ENCODE results near the gene ARHGEF1. TPM values are rescaled to one million over a fixed set of nuclear protein-coding genes. Genes with fewer than 3 reads are reported as not detected.

ARHGEF1 gene
- total and polyA plus RNA-seq, 2 donors (not counting 1 experiment from before 2014, with no cell fraction given), result 21.6 to 23.9 TPM

DNA sequence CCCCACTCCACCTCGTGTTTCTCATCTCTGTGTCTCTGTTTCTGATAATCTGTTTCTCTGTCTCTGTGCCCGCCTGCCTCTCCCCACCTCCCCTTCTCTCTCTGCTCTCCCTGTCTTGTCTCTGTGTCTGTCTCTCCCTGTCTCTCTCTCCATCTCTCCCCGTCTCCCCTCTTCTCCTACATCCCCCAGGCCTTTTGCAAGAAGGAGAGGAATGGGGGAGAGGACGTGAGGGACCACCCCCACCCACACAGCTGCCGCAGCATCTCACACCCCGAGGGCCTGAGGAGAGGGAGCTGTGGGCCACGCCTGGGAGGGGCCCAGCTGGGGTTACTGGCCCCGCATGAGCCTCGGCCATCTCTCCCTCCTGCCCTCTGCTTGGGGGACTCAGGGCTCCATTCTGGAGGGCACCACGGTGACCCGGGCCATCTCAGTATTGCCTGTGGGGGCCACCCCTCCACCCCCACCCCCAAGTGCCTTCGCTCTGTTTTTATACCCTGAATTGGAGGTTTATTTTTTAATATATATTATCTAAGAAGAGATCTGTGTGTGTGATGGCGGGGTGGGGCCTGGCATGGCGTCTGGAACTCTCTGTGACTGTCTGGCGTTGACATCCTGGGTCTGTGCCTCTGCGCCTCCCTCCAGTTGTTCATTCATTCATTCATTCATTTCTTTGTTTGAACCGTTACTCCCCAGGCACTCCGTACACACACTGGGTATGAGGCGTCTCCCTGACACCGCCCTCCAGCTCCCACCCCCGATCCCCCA lies 24.1 kb downstream of the ARHGEF1 start:
- H3K36me3 ChIP-seq (ENCODE audit: control insufficient read depth, insufficient read depth, low read length), result peaks cover 21% of the 10 kb centered on the region
- peaks cover 14% of the 10 kb centered on the region for H3K27me3 ChIP-seq (ENCODE audit: control insufficient read depth, insufficient read depth, low read length)
- DNase-seq (ENCODE audit: low read depth in 2 of 2), result no peak
- H4K20me1 ChIP-seq (ENCODE audit: control insufficient read depth, extremely low read depth, insufficient read depth, low read length), result no peaks in the 10 kb centered on the region
- H3K27ac ChIP-seq (ENCODE audit: insufficient read depth, low read length), result no peak overlapping the region
- no peak overlapping the region for H3K4me2 ChIP-seq (ENCODE audit: extremely low read depth, insufficient read depth, low read length)
- no peak overlapping the region for H3K9ac ChIP-seq (ENCODE audit: insufficient read depth, low read length)
- no peaks in the 10 kb centered on the region for H3K9me3 ChIP-seq (ENCODE audit: control insufficient read depth, insufficient read depth, low read depth, low read length)
- no peak overlapping the region for H3K4me3 ChIP-seq (replicated peaks in 1 of 4; ENCODE audit: control extremely low read depth in 1 of 4, insufficient read depth in 1 of 4, low read depth in 3 of 4, low read length in 4 of 4)
- H3K4me1 ChIP-seq (ENCODE audit: control insufficient read depth, extremely low read depth, insufficient read depth, low read length), result peaks cover 2% of the 10 kb centered on the region
- no peak for TF ChIP-seq EZH2 (IDR thresholded peaks at IDR 0.05; ENCODE audit: low read length, missing control alignments)
- TF ChIP-seq, protein P1, sequence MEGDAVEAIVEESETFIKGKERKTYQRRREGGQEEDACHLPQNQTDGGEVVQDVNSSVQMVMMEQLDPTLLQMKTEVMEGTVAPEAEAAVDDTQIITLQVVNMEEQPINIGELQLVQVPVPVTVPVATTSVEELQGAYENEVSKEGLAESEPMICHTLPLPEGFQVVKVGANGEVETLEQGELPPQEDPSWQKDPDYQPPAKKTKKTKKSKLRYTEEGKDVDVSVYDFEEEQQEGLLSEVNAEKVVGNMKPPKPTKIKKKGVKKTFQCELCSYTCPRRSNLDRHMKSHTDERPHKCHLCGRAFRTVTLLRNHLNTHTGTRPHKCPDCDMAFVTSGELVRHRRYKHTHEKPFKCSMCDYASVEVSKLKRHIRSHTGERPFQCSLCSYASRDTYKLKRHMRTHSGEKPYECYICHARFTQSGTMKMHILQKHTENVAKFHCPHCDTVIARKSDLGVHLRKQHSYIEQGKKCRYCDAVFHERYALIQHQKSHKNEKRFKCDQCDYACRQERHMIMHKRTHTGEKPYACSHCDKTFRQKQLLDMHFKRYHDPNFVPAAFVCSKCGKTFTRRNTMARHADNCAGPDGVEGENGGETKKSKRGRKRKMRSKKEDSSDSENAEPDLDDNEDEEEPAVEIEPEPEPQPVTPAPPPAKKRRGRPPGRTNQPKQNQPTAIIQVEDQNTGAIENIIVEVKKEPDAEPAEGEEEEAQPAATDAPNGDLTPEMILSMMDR (conservative IDR thresholded peaks at IDR 0.05 in 1 of 2, IDR thresholded peaks at IDR 0.05 in 1 of 2; ENCODE audit: low read depth in 1 of 2, low read length in 2 of 2), result no peak
- no peak overlapping the region for H2AFZ ChIP-seq (ENCODE audit: low read length)
- no peaks in the 10 kb centered on the region for H3K79me2 ChIP-seq (ENCODE audit: control insufficient read depth, insufficient read depth, low read length)

DNA sequence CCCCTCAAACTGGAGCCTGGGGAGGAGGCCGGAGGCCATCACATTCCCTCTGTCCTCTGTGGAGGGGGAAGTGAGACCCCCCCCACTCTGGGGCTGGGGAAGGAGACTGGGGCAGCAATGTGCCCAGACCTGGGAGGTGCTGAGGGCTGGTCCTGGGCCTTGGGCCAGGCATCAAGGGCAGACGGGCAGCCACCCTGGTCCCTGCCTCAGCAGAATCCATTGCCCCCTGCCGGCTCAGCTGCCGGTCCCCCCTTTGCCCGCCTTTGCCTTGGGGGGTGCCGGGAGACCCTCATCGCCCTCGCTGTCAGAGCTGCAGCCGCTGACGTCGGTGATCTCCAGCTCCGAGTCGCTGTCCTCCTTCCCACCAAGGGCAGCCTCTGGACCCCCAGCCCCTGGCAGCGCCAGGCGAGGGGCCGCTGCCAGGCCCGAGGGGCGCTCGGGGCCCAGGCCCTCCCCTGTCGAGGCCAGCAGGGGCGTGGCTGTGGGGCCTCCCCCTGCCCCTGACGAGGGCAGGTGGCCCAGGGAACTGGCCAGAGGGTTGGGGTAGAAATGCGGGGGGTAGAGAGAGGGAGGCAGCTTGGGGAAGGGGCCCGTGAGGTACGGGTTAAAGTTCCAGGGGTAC lies 25.1 kb downstream of the ARHGEF1 start:
- no peak for DNase-seq (ENCODE audit: low read depth in 2 of 2)
- Histone ChIP-seq H3K4me3 (replicated peaks in 1 of 4; ENCODE audit: control extremely low read depth in 1 of 4, insufficient read depth in 1 of 4, low read depth in 3 of 4, low read length in 4 of 4) (no peak overlapping the region), H3K36me3 (ENCODE audit: control insufficient read depth, insufficient read depth, low read length) (peaks cover 15% of the 10 kb centered on the region), H2AFZ (ENCODE audit: low read length) (no peak overlapping the region), H3K9me3 (ENCODE audit: control insufficient read depth, insufficient read depth, low read depth, low read length) (no peaks in the 10 kb centered on the region), H3K4me2 (ENCODE audit: extremely low read depth, insufficient read depth, low read length) (no peak overlapping the region), H3K4me1 (ENCODE audit: control insufficient read depth, extremely low read depth, insufficient read depth, low read length) (peaks cover 2% of the 10 kb centered on the region), H3K79me2 (ENCODE audit: control insufficient read depth, insufficient read depth, low read length) (no peaks in the 10 kb centered on the region), H3K27ac (ENCODE audit: insufficient read depth, low read length) (no peak overlapping the region), H3K9ac (ENCODE audit: insufficient read depth, low read length) (no peak overlapping the region), H4K20me1 (ENCODE audit: control insufficient read depth, extremely low read depth, insufficient read depth, low read length) (no peaks in the 10 kb centered on the region), H3K27me3 (ENCODE audit: control insufficient read depth, insufficient read depth, low read length) (peaks cover 19% of the 10 kb centered on the region)
- no peak for TF ChIP-seq EZH2 (IDR thresholded peaks at IDR 0.05; ENCODE audit: low read length, missing control alignments)
- TF ChIP-seq, protein P1 (conservative IDR thresholded peaks at IDR 0.05 in 1 of 2, IDR thresholded peaks at IDR 0.05 in 1 of 2; ENCODE audit: low read depth in 1 of 2, low read length in 2 of 2), result no peak

DNA sequence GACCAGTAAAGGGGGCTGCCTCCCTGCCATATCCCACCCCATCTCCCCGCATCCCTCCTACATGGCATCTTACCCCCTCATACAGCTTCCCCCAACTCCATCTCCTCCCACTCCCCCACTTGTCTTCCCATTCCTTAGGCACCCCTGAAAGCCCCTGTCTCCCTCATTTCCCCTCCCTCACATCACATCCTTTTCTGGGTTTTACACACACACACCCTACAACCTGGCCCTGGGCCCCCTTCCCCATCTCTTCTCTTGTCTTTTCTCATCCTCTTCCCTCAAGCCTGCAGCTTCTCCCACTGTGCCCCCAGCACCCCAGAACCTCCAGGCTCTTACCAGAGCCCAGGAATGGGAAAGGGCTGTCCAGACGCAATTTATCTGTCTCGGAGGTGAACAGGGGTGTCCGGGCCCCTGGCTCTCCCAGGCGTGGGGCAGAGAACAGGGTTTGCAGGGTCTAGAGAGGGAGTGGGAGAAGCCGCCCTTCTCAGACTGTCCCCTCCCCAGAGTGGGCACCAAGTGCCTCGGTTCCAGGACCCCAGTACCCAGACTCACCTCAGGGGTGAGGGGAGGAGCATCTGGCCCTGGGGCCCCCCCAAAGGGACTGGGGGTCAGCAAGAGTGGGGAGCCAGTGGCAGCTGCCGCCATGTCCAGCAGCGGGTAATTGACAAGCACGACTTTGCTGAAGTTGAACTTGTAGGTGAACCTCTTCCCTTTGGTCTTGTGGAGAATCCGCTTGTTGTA lies 25.9 kb downstream of the ARHGEF1 start:
- Histone ChIP-seq H3K27me3 (ENCODE audit: control insufficient read depth, insufficient read depth, low read length) (peaks cover 27% of the 10 kb centered on the region), H3K4me2 (ENCODE audit: extremely low read depth, insufficient read depth, low read length) (no peak overlapping the region), H3K4me3 (replicated peaks in 1 of 4; ENCODE audit: control extremely low read depth in 1 of 4, insufficient read depth in 1 of 4, low read depth in 3 of 4, low read length in 4 of 4) (no peak overlapping the region), H3K27ac (ENCODE audit: insufficient read depth, low read length) (no peak overlapping the region), H2AFZ (ENCODE audit: low read length) (no peak overlapping the region), H3K9ac (ENCODE audit: insufficient read depth, low read length) (no peak overlapping the region), H3K4me1 (ENCODE audit: control insufficient read depth, extremely low read depth, insufficient read depth, low read length) (no peaks in the 10 kb centered on the region), H3K9me3 (ENCODE audit: control insufficient read depth, insufficient read depth, low read depth, low read length) (no peaks in the 10 kb centered on the region), H4K20me1 (ENCODE audit: control insufficient read depth, extremely low read depth, insufficient read depth, low read length) (no peaks in the 10 kb centered on the region), H3K79me2 (ENCODE audit: control insufficient read depth, insufficient read depth, low read length) (no peaks in the 10 kb centered on the region), H3K36me3 (ENCODE audit: control insufficient read depth, insufficient read depth, low read length) (peaks cover 13% of the 10 kb centered on the region)
- DNase-seq (ENCODE audit: low read depth in 2 of 2), result no peak
- TF ChIP-seq EZH2 (IDR thresholded peaks at IDR 0.05; ENCODE audit: low read length, missing control alignments), result no peak
- TF ChIP-seq, protein P1 (conservative IDR thresholded peaks at IDR 0.05 in 1 of 2, IDR thresholded peaks at IDR 0.05 in 1 of 2; ENCODE audit: low read depth in 1 of 2, low read length in 2 of 2), result no peak
